HG03066 (cell line): ENCODE data around the gene ANKRD34B.

Experiments used
- ATAC-seq: cut with Tn5 transposase; IDR thresholded peaks from one replicate; pipeline ENCODE4 v1.9.1; 2021; ENCODE audit warnings: low read depth; ENCODE audit not compliant: unreplicated experiment

The ANKRD34B gene

GRCh38 chr5:80573062-80573461, 3.0 kb upstream of the ANKRD34B start:
- ATAC-seq, result no peak

DNA sequence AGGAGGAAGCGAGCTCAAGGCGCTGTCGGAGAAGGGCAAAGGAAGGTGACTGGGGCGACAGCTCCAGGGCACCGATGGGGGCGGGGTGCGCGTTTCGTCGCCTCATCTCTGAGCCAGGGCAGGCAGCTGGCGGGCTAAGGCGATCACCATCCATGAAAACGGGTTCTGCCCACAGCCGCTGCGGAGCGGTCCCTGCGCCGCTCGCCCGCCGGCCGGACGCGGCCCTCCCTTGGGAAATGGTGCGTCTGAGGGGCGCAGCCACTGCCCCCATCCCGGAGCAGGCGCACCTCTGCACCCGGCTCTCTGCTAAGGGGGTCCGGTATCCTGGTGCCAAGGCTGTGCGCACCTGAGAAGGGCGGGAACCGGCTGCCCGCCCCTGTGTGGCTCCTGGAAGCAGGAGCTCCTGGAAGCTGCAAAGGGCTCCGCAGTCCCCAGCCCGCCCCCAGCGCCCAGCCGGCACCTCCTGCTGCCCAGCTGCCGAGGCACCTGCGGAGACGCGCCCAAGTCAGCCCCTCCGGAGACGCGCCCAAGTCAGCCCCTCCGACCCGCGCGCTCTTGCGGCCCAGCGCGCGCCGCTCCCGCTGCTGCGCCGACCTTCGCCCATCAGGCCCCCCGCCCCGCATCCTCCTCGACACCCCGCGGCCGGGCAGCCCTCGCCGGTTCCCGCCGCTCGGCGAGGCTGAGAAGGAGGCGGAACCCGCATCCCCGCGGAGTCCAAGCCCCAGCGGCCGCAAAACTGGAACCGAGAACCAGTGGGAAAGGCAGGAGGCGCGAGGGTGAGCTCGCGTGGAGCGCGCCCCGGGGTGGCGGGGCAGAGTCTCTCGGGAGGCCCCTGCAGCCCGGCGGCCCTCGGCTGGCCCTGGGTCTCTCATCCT, 757 bp downstream of the ANKRD34B start:
- no peak for ATAC-seq

DNA sequence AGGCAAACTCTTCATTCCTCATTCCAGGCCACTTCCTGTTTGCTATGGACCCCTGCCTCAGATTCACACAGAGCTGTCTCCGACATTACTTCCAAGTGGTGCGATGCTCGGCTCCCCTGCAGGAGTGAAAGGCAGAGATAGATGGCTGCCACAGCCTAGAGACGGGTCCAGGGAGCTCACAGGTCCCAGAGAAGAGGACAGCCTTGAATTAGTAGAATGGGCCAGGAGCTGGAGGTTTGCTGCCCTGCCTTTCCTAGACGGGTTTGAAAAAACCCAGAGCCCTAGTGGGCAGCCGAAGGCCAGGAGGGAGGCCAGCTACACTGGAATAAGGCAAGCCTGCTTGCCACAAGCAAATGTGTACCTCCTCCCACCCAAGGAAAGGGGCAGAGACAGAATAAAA, 1.8 kb downstream of the ANKRD34B start:
- ATAC-seq, result no peak

GRCh38 chr5:80566711-80567259, 3.3 kb downstream of the ANKRD34B start:
- ATAC-seq, result no peak

- ATAC-seq, result no peak
Observed at GRCh38 chr5:80565330-80565729, 4.8 kb downstream of the ANKRD34B start.

DNA sequence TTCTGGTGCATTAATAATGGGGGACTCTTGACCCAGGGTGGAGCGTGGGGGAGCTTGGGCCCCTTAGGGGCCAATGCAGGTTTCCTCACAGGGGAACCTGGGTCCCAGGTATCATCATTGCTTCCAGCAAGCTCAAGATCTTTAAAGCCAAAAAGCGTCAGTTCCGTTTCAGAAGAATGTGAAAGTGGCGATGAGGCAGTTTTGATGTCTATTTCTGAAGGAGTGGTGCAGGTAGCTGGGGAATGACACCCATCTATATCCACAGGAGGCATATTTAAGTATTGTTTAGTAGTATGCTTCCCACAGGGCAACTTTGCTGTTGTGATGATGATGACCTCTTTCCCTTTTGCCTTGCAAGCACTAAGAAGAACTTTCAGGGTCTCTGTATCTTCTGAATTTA, 10.8 kb downstream of the ANKRD34B start:
- no peak for ATAC-seq

DNA sequence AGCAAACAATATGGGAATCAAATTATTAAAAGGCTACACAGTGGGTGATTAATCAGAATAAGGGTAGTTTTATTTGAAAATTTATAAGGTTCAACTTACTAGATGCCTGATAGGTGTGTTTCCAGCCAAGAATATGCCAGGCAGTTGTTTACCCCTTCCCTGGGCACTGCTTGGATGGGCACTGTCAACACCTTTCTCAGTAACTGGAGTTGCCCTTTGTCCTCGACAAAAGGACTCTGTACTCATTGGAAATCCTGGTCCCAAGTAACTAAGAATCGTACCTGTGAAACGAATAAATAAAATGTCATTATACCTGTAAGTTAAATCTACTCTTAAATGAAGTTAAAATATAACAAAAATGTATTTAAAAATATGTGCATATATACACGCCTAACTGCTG, 15.0 kb downstream of the ANKRD34B start:
- no peak for ATAC-seq

DNA sequence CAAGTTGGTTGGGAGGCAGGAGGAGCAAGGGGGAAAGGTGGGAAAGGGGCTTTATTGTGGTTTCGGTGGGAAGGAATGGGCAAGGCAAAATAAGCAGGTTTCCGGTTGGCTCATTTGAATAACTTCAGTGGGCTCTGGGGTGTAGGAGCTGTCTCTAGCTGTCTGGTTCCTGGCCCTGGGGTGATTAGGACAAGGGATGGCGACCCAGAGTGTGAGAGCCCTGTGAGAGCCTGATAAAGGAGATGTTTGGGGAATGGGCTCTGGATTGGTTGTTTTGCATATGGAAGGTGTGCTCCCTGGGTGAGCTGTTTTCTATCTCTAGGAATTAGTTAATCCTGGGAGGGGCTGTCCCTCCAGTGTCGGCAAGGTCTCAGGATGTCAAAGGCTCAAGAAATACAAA, 15.4 kb downstream of the ANKRD34B start:
- no peak for ATAC-seq

GRCh38 chr5:80541392-80541791, 28.7 kb downstream of the ANKRD34B start:
- no peak for ATAC-seq

GRCh38 chr5:80540691-80541090, 29.4 kb downstream of the ANKRD34B start:
- ATAC-seq, result no peak

DNA sequence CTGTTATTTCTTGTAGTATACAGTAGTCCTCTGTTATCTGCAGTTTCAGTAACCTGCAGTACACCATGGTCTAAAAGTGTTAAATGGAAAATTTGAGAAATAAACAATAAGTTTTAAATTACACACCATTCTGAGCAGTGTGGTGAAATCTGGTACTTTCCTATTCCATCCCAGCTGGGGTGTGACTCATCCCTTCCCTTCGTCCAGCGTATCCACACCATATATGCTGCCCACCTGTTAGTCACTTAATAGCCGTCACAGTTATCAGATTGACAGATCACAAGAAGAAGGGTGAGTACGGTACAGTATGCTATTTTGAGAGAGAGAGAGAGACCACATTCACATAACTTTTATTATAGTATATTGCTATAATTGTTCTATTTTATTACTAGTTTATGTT, 53.3 kb downstream of the ANKRD34B start:
- no peak for ATAC-seq

DNA sequence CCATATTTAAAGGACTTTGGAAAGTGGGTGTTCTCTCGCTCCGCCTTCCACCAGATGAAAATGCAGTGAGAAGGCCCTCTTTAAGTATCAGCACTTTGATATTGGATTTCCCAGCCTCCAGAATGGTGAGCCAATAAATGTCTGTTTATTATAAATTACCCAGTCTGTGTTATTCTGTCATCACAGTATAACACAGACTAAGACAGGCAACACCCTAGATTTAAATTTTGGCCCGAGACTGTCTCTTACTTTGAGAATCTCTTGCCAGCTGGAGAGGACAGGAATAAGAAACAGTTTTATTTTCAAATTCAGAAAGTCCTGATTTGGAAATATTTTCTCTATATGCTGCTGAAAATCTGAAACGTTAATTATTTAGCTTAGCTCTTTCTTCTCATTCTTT, 60.7 kb downstream of the ANKRD34B start:
- ATAC-seq, result no peak

- ATAC-seq, result no peak
Observed at GRCh38 chr5:80508844-80509243, 61.2 kb downstream of the ANKRD34B start.

DNA sequence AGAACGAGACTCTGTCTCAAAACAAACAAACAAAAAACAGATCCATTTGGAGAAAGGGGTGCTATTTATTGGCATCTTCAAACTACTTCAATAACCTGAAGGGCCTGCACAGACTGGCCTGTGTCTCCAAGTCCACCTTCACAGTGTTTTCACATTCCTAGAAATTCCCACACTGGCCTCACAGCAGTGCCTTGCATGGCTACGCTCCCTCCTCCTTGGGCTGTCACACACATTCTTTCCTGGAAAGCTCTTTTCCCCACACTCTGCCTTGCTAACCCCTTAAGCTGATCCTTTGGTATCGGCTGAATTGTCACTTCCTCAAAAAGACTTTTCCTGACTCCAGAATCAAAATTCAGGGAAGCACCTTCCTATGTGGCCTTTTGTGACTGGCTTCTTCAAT, 62.4 kb downstream of the ANKRD34B start:
- no peak for ATAC-seq
